ENCODE data around the gene NUB1.

GRCh38 chr7:151399906-151400305, 58.3 kb downstream of the NUB1 start:
- TF ChIP-seq POLR2A (IDR thresholded peaks at IDR 0.05) (no peak), CTCF (IDR thresholded peaks at IDR 0.05) (no peak), POLR2AphosphoS5 (IDR thresholded peaks at IDR 0.05) (no peak)
